ENCODE data around the gene MELTF.

MELTF gene

DNA sequence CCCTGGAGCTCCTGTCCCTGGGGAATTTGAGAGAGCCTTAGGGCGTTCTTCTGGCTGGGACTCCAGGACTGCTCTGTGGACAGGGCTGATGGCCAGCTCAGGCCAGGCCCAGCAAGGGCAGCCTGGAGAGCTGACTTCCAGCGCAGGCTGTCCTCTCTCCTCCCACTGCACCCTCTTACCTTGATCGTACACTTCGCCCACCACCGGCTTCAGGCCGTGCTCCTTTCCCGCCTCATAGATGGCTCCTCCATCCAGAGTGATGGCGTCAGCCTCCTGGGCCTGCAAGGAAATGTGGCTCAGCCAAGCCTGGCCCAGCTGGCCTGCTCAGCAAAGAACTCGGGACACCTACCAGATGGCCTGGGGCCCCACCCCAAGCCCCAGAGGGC lies 3.1 kb downstream of the MELTF start:
- no peak for FAIRE-seq

DNA sequence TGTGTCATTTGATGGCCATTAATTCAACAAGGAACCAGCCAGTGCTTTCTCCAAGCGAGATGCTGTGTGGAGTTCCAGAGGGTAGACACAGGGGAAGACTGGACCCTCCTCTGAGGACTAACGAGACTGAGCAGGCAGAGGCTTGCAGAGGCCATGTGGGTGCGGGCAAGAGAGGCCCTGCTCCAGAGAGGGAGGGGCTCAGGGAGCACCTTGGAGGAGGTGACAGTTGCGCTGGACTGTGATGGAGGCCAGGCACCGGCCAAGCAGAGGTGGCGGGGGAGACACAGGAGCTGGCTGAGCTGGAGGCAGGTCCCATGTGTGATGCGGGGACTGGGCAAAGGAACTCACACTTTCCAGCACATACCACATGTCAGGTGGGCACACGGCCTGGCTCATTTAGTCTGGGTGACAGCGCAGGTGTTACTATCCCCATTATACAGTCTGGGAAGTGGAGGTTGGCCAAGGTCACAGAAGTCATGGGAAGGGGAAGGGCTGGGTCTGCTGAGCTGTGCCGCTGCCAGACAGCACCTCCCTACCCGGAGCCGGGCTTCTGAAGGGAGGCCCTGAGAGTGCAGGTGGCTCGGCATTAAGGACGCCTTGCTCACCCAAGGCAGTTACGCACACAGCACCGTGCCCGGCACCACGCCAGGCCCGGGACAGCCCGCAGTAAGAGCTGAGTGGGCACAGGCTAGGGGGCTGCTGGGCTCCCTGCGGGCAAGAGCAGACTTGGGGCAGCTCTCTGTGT lies 3.7 kb downstream of the MELTF start:
- FAIRE-seq, result no peak

DNA sequence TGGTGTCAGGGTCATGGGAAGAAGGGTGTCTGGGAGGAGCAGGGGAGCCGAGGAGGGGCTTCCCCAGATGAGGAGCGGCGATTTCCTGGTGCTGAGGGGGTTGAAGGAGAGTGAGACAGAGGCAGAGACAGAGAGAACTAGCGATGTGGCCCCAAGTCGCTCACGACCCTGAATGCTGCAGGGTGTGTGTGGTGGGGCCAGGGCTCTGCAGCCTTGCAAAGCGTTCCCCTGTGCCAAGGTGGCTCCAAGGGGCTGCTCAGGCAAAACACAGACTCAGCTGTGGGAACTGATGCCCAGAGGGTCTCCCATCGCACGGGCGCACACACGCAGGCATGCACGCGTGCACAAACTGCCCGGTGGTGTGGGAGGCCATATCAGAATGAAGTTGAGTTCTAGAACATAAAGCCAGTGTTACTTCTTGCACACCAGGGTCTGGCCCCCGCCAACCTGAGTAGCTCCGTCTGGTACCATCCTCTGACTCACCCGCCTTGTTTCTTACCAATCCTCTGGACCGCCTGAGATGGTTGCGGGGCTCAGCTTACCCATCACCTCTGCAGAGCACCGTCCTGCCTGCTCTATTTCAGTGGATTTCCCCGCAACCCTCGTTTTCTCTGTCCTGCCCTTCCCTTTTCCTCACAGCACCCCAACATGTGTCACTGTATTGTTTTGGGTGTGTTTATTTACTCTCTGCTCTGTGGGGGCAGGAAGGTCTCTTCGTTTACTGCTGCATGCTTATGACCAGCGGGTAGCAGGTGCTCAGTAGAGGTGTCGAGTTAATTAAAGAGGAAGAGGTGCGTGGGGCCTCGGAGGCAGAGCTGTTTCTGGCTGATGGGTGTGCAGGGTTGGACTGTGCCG lies 4.5 kb downstream of the MELTF start:
- FAIRE-seq, result no peak

DNA sequence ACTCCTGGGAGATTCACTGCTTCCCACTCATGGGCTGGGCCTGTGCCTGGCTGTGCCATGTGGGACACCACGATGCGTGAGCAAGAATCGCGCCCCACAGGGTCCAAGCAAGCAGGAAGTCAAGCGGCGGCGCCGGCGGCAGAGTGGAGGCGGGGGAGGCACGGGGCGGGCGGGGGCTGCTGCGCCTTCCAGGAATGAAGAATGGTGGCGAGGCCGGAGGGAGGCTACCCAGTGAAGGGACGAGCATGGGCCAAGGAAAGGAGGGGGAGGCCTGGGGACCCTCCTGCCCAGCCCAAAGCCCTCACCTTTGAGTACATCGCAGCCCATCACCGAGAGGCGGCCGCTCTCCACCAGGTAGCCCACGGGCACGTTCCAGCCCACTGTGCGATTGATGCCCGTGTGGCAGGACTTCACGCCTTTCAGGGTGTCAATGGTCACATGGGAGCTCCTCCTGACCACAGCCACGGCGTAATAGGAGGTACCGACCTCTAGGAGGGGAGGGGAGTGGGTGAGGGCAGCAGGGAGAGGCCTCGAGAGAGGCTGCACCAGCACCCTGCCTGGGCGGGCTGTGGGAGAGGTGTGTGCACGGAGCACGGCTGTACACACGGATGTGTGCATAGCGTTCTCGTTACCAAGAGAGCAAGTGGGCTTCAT lies 5.5 kb downstream of the MELTF start:
- no peak for FAIRE-seq

DNA sequence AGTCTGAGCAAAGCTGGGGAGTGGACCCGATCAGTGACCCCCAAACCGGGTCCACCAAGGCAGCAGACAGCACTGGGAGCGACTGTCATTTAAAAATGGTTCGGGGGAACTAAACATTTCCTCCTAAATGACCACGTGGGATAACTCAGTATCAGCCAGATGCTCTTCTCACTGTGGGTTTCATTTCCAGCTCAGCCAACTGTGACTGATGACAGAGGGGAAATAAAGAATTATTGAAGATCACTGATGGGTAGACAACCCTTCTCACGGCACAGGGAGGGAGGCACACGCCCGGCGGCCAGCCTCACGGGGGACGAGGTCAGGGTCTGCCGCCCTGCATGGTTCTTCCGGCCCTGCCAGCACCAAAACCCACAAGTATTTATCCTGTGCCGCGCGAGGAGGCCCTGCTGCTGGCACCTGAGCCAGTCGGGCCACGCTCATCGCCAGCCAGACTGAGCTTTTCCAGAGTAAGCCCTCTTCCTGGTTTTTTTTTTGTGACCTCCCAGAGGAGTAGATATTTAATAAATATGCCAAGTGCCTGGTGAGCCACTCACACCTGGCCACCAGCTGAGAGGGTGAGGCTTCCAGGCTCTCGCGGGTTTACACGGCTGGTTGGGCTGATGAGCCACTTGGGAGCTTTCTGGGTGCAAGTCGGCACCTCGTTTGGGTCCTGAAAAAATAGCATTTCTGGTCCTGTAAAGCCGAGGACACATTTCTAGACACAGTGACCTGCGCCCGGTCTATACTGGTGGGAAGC lies 6.2 kb downstream of the MELTF start:
- FAIRE-seq, result no peak

DNA sequence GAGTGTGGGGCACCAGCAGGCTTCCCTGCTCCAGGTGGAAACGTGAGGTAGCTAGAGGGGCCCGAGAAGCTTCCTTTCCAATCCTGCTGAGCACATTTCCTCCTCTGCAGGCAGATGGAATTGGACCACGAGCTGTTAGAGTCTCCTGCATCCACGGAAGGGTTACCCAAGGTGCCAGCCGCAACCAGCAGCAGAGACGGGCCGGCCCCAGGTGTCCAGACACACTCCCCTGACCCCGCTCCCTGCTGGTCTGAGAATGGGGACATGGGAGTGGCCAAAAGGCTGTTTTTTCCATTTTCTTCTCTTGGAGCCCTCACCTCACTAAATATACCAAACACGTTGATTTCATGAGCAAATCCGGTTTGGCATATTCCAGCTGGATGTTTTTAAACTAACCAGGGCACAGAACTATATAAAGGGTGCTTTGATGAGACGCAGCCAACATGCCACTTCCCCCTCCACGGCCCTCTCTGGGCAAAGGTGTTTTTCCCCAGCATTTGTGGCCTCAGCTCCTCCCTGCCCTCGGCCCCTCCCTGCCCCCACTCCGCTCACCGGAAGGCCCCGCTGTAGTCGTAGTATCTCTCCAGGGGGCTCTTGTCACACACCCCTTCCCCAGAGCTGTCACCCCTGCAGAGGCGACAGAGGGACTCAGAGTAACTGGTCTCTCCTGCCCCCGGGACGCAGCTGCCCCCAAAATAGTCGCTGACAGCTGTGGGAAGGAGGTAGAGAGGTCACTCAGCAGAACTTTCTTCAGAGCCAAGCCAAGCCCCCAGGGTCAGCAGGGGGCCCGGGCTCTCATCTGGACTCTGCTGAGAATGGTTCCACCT lies 7.0 kb downstream of the MELTF start:
- FAIRE-seq, result no peak

DNA sequence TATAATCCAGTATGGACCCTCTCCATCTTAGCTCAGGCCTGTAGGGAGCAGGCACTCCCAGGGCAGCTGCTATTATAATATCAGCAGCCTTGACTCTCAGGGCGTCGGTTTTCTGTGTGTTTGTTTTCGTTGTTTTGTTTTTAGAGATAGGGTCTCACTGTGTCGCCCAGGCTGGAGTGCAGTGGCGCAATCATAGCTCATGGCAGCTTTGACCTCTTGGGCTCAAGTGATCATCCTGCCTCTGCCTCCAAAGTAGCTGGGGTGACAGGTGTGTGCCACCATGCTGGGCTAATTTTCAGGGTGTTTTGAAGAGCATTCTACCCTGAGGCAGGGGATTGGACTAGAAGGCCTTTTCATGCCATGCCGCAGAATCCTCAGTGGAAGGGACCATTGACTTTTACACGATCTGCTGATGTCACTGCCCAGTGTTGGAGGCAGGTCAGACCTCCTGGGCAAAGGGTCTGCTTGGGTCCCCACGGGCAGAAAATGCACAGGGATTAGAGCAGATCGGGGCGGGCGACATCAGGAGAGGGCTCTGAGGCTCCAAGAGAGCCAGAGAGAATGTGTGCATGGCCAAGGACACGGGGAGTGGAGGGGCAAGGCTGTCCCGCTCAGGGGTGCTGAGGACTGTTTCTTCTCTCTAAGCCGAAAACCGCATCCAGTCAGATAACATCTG lies 7.8 kb downstream of the MELTF start:
- no peak for FAIRE-seq

DNA sequence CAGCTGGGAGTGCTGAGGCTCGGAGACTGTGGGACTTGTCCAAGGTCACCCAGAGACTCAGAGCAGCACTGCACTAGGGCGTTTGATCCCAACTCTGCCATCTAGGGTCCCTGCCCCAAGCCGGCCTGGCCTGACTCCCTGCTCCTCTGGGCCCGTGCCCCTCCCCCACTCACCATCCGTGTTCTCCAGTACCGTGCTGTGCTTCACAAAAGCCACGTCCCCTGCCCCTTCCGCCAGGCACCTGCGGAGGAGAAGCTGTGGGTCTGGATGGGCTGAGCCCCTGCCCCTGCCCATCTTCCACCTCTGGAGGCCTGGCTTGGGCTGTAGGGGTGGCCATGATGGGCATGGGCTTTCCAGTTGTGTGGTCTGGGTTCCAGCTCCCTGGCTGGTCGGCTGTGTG lies 8.4 kb downstream of the MELTF start:
- FAIRE-seq, result no peak

DNA sequence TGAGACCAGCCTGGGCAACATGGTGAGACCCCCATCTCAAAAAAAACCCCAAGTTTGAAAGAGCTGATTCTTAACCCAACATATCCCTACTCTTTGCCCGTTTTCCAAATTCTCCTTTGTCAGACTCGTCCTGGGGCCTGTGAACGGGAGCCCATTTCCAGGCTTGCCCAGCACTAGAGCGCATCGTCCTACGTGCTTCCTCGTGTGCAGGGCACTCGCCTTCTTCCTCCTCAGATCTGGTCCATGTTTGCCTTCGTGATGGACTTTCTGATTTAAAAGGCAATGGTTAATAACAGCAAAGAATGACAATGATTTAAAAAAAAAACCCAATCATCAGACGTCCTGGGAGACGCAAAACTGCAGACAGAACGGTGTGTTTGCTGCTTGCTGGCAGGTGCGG lies 10.1 kb downstream of the MELTF start:
- FAIRE-seq, result no peak

DNA sequence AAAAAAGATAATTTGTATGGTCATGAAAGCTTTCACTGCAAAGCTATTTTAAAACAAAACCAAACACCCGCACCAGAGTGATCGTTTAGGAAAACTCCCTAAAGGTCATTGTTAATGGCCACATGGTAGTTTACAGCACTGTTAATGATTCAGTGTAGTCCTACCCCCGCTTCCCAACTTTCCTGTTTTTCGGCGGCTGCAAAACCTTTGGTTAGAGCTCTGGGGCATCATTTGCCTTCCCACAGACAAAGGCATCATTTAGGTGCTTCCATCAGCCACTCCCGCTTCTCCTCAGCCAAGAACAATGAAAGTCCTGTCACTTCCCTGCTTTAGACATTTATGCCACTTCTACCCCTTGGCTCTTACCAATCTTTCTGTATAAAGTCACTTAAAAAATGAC lies 10.6 kb downstream of the MELTF start:
- no peak for FAIRE-seq

DNA sequence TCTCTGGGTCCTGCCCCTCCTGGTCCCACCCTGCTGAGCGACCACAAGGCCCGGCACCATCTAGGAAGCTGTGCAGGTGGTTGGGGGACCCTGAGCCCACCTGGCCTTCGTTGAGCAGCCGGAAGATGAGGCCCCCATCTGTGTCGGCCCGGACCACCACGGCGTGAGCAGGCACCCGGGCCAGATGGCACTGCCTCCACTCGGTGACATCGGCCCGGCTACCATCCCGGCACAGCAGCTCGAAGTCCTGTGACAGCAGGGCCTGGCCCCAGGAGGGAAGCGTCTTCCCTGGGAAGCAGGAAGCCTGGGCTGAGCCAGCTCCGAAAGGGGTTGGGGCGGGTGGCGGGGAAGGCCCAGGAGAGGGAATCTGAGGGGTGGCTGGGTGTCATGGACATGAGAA lies 12.6 kb downstream of the MELTF start:
- FAIRE-seq, result no peak

DNA sequence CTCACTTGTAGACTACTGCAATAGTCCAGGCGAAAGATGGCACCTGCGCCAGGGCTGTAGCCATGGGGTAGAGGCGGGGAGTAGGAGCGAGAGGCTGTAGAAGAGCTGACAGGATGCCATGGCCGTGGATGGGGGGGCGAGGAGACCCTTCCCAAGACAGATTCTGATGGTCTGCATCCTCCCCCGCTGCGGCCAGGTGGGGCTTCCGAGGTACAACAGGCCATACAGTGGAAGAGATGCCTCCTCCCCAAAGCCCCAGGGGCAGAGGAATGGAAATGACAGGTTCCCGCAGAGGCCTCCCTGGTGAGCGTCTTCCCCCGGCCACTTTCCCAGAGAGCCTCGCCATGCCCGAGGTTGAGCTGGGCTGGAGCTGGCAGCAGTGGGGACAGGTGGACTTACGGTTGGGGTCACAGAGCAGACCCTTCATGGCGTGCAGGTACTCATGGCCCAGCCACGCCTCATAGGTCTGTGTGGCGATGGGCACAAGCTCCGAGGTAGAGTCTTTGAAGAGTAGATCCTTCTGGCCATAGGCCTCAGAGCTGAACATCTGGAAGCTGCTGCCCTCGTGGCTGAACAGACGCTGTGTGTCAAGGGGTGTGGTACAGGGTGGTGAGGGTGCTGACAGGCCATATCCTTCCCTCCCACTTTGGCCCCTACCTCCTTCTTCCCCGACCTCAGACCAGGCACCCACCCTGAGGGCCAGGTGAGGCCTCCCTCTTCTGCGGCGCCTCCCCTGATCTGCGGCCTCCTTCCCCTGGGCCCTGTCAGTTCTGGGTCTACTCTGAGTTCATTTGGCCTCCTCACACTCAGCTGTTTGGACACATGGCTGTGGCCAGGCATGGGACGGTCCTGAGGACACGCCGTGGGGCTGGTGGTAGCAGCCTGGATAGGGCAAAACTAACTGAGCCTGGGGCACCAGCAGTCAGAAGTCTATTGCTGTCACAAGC lies 13.6 kb downstream of the MELTF start:
- no peak for FAIRE-seq

DNA sequence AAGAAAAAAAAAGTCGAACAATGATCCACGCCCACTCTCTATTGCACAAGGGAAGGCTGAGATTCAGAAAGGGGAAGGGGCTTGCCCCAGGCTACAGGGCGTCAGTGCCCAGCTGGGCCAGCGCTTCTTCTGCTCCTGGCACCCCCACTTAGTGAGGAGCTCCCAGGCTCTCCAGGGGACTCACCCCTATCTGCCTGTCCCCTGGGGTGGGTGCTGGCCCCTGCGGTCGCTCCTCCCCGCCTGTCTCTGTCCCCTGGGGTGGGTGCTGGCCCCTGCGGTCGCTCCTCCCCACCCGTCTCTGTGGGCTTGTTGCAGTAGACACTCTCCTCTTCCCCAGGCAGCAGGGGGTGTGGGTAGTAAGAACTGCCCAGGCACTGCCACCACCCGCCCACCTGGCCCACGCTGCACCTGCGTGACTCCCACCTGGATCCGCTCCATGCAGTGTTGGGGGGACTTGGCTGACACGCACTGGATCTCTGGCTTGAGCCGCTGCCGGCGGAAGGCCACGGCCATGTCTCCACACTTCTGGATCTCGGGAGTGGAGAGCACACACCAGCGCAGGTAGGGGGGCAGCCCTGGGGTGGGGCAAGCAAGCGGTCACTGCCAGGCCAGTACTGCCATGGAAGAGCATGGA lies 14.6 kb downstream of the MELTF start:
- FAIRE-seq, result no peak

DNA sequence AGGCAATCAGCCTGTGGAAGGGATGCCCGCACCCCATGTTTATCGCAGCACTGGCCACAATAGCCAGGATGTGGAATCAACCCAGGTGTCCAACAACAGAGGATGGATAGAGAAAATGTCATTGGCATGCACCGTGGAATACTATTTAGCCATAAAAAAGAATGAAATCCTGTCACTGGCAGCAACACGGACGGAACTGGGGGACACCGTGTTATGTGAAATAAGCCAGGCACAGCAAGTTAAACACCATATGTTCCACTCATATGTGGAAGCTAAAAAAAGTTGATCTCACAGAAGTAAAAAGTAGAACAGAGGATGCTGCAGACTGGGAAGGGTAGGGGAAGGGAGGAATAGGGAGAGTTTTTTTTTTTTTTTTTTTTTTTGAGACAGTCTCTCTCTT lies 15.6 kb downstream of the MELTF start:
- no peak for FAIRE-seq

DNA sequence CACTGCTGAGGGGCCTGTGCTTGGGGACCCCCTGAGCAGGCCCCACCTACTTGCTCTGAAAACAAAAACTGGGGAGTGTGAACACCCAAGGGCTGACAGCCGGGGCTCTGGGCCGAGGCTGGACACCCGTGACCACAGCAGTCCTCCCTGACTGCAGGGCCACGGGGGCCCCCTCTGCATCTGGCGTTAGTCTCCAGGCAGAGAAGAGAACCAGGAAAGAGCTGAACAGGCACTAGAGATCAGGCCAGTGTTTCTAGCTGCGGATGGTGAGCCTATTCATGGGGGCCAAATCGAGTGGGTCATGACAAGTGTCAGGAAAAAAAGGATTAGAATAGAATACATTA lies 17.1 kb downstream of the MELTF start:
- no peak for FAIRE-seq

DNA sequence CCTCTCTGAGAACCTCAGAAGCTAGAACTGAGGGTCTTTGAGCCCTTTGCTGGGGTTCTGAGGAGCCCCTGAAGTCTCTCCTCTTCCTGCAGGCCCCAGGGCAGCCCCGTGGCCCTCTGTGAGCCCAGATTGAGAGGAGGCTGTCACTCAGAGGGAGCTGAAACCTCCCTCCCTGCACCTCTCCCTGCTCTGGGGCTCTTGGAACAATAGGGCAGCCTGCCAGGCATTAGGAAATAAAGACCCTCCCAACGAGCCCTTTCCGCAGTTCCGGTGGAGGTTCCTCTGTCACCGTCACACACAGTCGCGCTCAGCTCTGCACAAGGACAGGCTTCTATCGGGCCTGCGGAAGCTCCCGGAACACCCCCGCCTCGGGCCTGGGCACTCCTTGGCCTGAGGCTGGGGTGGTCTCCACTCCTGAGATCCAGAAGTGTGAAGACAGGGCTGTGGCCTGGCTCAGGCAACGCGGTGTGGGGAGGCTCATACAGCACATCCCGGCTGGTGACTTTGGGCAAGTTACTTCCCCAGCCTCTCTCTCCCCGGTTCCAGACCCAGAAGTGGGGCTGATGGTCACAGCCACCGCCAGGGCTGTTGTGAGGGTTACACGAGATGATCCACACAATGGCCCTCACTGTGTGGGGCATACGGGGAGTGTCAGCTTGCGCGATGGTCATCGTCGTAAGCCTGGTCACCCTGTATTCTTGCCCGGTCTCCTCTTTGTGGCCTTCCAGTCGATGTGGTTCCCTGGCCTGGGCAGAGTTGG lies 17.7 kb downstream of the MELTF start:
- FAIRE-seq, result no peak

DNA sequence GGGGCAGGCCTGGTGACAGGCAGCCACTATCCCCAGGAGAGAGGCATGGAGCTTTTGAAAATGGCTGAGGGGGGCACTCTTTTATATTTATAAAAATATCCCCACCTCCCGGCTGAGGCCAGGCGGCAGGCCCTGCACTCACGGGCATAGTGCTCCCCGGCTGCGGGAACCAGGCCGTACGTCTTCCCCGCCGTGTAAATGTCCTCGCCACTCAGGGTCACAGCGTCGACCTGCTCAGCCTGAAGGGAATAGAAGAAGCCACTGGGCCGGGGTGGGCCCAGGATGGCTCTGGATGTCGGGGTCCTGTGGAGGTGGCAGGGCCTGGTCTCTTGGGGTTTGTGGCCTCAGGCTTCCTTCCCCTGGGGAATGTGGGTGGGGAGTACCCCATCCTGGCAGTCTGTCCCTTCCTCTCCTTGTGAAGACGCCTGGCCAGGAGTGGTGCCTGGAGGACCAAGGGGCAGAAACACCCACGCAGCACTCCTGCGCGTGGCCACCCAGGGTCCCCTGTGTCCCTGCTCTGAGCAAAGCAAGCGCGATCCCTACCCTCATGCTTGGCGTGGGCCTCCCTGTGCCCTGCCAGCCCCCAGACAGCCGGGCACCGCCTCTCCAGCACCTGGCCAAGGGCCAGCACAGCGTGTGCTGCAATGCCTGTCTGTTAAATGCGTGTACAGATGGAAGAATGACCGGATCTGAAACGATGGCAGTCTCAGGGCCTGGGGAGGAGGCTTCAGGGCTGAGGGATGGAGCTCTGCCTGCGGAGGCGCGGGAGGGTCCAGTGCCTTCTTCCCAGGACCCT lies 18.9 kb downstream of the MELTF start:
- FAIRE-seq, result no peak

DNA sequence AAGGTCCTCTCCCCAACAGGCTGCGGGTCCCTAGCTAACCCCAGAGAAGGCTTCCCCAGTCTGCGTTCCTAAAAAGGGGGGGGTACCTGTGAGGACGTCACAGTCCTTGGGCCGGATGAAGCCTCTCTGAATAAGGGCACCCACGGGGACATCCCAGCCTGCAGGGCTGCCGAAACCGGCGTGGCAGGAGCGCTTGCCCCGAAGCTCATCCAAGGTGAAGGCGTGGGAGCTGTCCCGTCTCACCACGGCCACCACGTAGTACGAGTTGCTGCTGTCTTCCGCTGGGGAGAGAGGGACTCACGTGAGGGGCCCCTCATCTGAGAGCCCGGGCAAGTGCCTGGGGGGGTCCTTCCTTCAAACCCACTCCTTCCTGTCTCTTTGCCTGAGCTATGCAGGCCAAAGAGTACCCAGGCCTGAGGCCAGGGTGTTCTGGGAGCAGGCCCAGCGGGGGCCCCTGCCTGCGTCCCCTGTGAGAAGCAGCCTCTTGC lies 20.0 kb downstream of the MELTF start:
- no peak for FAIRE-seq

All from G401.6 (cell line).